HepG2 (cell line): ENCODE measurements around the gene IFNG. TPM values are rescaled to one million over a fixed set of nuclear protein-coding genes. Genes with fewer than 3 reads are reported as not detected.

ENCODE experiments used
- ATAC-seq: fragments of 200-7000 bp; cut with Tn5 transposase; 3 replicates; pipeline ENCODE4 v1.9.1; 2020; ENCODE audit warnings: mild to moderate bottlenecking, moderate library complexity
- BruUV-seq: library from RNA; stranded (reverse); fragments of 400-500 nt; replicated peaks from 2 replicates; lab custom pipeline; 2021; lab: Mats Ljungman, UMichigan
- CTCF ChIA-PET: fragments of 300-600 bp; formaldehyde crosslinking; extraction: SDS; loops from one replicate; lab custom pipeline; 2021; ENCODE audit warnings: low total read pairs, inconsistent platforms, low intra/inter-chr PET ratio; lab: Yijun Ruan, JAX
- POLR2A ChIA-PET: fragments of 350-600 bp; sonication (Branson Sonifier 250); formaldehyde crosslinking; loops from one replicate; lab custom pipeline; 2020; ENCODE audit warnings: antibody characterized with exemption, inconsistent platforms; lab: Yijun Ruan, JAX
- DNase-seq: peaks from one replicate; pipeline ENCODE4 v3.0.0-alpha.2; 2015; ENCODE audit warnings: low spot score
- FAIRE-seq: peaks from 3 replicates; lab custom pipeline; 2011; peaks lifted over from hg19 to GRCh38; lab: Jason Lieb, UNC
- H2AFZ ChIP-seq: one replicate; pipeline ENCODE4 v1.6.1; 2011; ENCODE audit warnings: low read length, inconsistent platforms
- H3K27ac ChIP-seq: fragments of 300-600 bp; 3 replicates; pipeline ENCODE4 v1.8.0; 2011; ENCODE audit warnings: mixed run types, mild to moderate bottlenecking, mixed read lengths, low read length, inconsistent platforms; ENCODE audit not compliant: insufficient read depth; ENCODE audit errors: extremely low read length
- H3K27me3 ChIP-seq, 2 experiments: fragments of 200-600 bp in 1 of 2; 2 replicates in 1 of 2; 3 replicates in 1 of 2; pipeline versions ENCODE4 v1.6.0 to v1.8.0; 2011; ENCODE audit warnings: low read length in 2 of 2, mild to moderate bottlenecking in 2 of 2, moderate library complexity in 2 of 2, inconsistent platforms in 1 of 2; ENCODE audit not compliant: insufficient read depth in 2 of 2, control insufficient read depth in 1 of 2
- H3K36me3 ChIP-seq, 2 experiments: fragments of 200-600 bp in 1 of 2; replicated peaks in 1 of 2; 2 replicates in 1 of 2; 3 replicates in 1 of 2; pipeline versions ENCODE4 v1.5.1 to v1.8.0; 2011; ENCODE audit warnings: low read length in 2 of 2, inconsistent platforms in 1 of 2; ENCODE audit not compliant: insufficient read depth in 2 of 2, control insufficient read depth in 1 of 2
- H3K4me1 ChIP-seq: 2 replicates; pipeline ENCODE4 v1.5.1; 2012; ENCODE audit warnings: low read length, inconsistent platforms; ENCODE audit not compliant: insufficient read depth
- H3K4me2 ChIP-seq: 2 replicates; pipeline ENCODE4 v1.6.0; 2011; ENCODE audit warnings: low read depth, low read length, inconsistent platforms
- H3K4me3 ChIP-seq, 3 experiments: fragments of 200-600 bp in 1 of 3; sonication (generic), shearing (Covaris generic) in 1 of 3; replicated peaks in 1 of 3; 2 replicates each; pipeline ENCODE4 v1.5.1; 2011 to 2016; ENCODE audit warnings: low read length in 3 of 3, inconsistent platforms in 2 of 3, low read depth in 2 of 3, mild to moderate bottlenecking in 2 of 3, control low read depth in 1 of 3, mixed read lengths in 1 of 3; ENCODE audit not compliant: insufficient read depth in 1 of 3
- H3K79me2 ChIP-seq: one replicate; pipeline ENCODE4 v1.6.1; 2011; ENCODE audit warnings: low read length, inconsistent platforms; ENCODE audit not compliant: insufficient read depth
- H3K9ac ChIP-seq: 2 replicates; pipeline ENCODE4 v1.6.0; 2011; ENCODE audit warnings: mild to moderate bottlenecking, low read depth, low read length, inconsistent platforms; ENCODE audit not compliant: insufficient read depth
- H3K9me3 ChIP-seq: 2 replicates; pipeline ENCODE4 v1.5.1; 2012; ENCODE audit warnings: mild to moderate bottlenecking, low read length
- H4K20me1 ChIP-seq: 2 replicates; pipeline ENCODE4 v1.6.0; 2011; ENCODE audit warnings: inconsistent platforms, mild to moderate bottlenecking, low read length, moderate library complexity; ENCODE audit not compliant: insufficient read depth
- CEBPB ChIP-seq: IDR thresholded peaks from 2 replicates; pipeline ENCODE4 v1.6.1; 2011; ENCODE audit warnings: low read depth, low read length, improper control_type of control experiment, borderline replicate concordance
- FOSL2 ChIP-seq: sonication (generic); formaldehyde crosslinking; IDR thresholded peaks from 2 replicates; pipeline ENCODE4 v1.4.0; 2020; ENCODE audit warnings: missing genetic modification reagents
- KDM4B ChIP-seq: sonication (generic); formaldehyde crosslinking; IDR thresholded peaks from 2 replicates; pipeline ENCODE4 v1.4.0; 2020; ENCODE audit warnings: missing genetic modification reagents
- MTA1 ChIP-seq: sonication (generic); formaldehyde crosslinking; IDR thresholded peaks from 2 replicates; pipeline ENCODE4 v1.4.0; 2020; ENCODE audit warnings: missing genetic modification reagents, mild to moderate bottlenecking, borderline replicate concordance
- NFKB2 ChIP-seq: sonication (generic); formaldehyde crosslinking; IDR thresholded peaks from 2 replicates; pipeline ENCODE4 v1.4.0; 2020; ENCODE audit warnings: missing genetic modification reagents, borderline replicate concordance
- SRSF1 ChIP-seq: fragments of 200-400 bp; formaldehyde crosslinking; optimal IDR thresholded peaks from 2 replicates; pipeline ENCODE3; 2017; ENCODE audit warnings: mild to moderate bottlenecking, low read depth, low read length, moderate library complexity
- THAP11 ChIP-seq: IDR thresholded peaks from 2 replicates; pipeline ENCODE4 v1.6.1; 2016; ENCODE audit warnings: missing biosample characterization, missing genetic modification reagents
- ZC3H13 ChIP-seq: sonication (generic); formaldehyde crosslinking; IDR thresholded peaks from 2 replicates; pipeline ENCODE4 v1.8.1; 2023; ENCODE audit warnings: mild to moderate bottlenecking, missing genetic modification reagents, moderate library complexity
- ZNF264 ChIP-seq: sonication (generic); formaldehyde crosslinking; IDR thresholded peaks from 2 replicates; pipeline ENCODE4 v1.4.0; 2020; ENCODE audit warnings: missing genetic modification reagents
- in situ Hi-C: cut with HindIII; loops from 2 replicates; pipeline ENCODE4 v1.10.0; 2017; ENCODE audit warnings: low pct_unique_long_range_greater_than_20kb; ENCODE audit not compliant: extremely low pct_ligation_motif_present
- intact Hi-C: fragments of 100-400 bp; cut with micrococcal nuclease; formaldehyde crosslinking; loops from one replicate; pipeline ENCODE4 v1.10.0; 2022; ENCODE audit not compliant: unreplicated experiment
- polyA plus RNA-seq, 8 experiments: library from polyadenylated mRNA; depleted of rRNA in 3 of 8; stranded (reverse) in 7 of 8; unstranded in 1 of 8; fragments of >200 nt; fragmentation: Illumina TruSeq in 4 of 8; extraction: Trizol in 4 of 8; gene quantifications; 2 replicates each; pipeline versions ENCODE4 v1.2.1 to v1.2.3, GENCODE V29; 2011 to 2016; ENCODE audit warnings: low read depth in 4 of 8, missing spikeins in 1 of 8, mixed read lengths in 1 of 8; ENCODE audit not compliant: insufficient read depth in 1 of 8
- total RNA-seq, 5 experiments: library from RNA; depleted of rRNA; stranded (reverse); fragments of >200 nt; fragmentation: Illumina TruSeq; extraction: Trizol; gene quantifications; 2 replicates each; pipeline ENCODE4 v1.2.3, GENCODE V29; 2016; ENCODE audit warnings: low read depth in 1 of 5
- TF ChIP-seq, protein P1 (sequence below): IDR thresholded peaks from 2 replicates; pipeline ENCODE4 v1.6.1; 2016; ENCODE audit warnings: missing biosample characterization, missing genetic modification reagents, low read depth

Gene IFNG
- total and polyA plus RNA-seq, 2 of the 13 experiments (the other 11 are each of a cell fraction or from before 2014, with no cell fraction given): not detected

- no peaks in the 10 kb centered on the region for H4K20me1 ChIP-seq
- DNase-seq: no peak
- ChIA-PET CTCF (no interaction called here), POLR2A (no interaction called here)
- no peak for FAIRE-seq
- H3K9ac ChIP-seq: no peak overlapping the region
- in situ Hi-C loops: no loop called here
- H3K9me3 ChIP-seq: no peaks in the 10 kb centered on the region
- no peak overlapping the region for H3K27ac ChIP-seq
- no peaks in the 10 kb centered on the region for H3K79me2 ChIP-seq
- H2AFZ ChIP-seq: no peak overlapping the region
- H3K4me1 ChIP-seq: no peaks in the 10 kb centered on the region
- no peak overlapping the region for H3K4me2 ChIP-seq
- H3K27me3 ChIP-seq: no peaks in the 10 kb centered on the region; a peak in 1 of 5 replicates
- no peak overlapping the region for H3K4me3 ChIP-seq
- no peaks in the 10 kb centered on the region for H3K36me3 ChIP-seq
- no TSS peak for BruUV-seq
- TF ChIP-seq CEBPB: no peak
- no peak for TF ChIP-seq ZNF264 (CRISPR knock-in tag)
- TF ChIP-seq, protein P1, sequence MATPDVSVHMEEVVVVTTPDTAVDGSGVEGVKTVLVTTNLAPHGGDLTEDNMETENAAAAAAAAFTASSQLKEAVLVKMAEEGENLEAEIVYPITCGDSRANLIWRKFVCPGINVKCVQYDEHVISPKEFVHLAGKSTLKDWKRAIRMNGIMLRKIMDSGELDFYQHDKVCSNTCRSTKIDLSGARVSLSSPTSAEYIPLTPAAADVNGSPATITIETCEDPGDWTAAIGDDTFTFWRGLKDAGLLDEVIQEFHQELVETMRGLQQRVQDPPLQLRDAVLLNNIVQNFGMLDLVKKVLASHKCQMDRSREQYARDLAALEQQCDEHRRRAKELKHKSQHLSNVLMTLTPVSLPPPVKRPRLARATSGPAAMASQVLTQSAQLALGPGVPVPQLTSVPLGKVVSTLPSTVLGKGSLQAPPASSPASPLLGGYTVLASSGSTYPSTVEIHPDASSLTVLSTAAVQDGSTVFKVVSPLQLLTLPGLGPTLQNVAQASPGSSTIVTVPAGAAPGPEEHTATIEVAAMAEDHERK: no peak
- TF ChIP-seq ZC3H13: no peak
- TF ChIP-seq NFKB2 (CRISPR knock-in tag): no peak
- TF ChIP-seq SRSF1: no peak
- TF ChIP-seq KDM4B: no peak
- no peak for TF ChIP-seq FOSL2 (CRISPR knock-in tag)
- TF ChIP-seq MTA1 (CRISPR knock-in tag): no peak
- no peak for TF ChIP-seq THAP11
- TF ChIP-seq, all 625 proteins: peak for 0
- no peak for ATAC-seq
- intact Hi-C loops: no loop called here
Observed at GRCh38 chr12:68190301-68190700, 30.8 kb upstream of the IFNG start.
